GM12878 (cell line): ENCODE results near the gene COMMD7. TPM values are rescaled to one million over a fixed set of nuclear protein-coding genes. Genes with fewer than 3 reads are reported as not detected.

ENCODE experiments used
- ATAC-seq: fragments of 200-7000 bp; cut with Tn5 transposase; 3 replicates; pipeline ENCODE4 v1.9.1; 2020; ENCODE audit warnings: mild to moderate bottlenecking, moderate library complexity
- BruUV-seq: library from RNA; stranded (reverse); fragments of 400-500 nt; replicated peaks from 2 replicates; lab custom pipeline; 2021; lab: Mats Ljungman, UMichigan
- CTCF ChIA-PET: fragments of 300-600 bp; sonication (Branson Sonifier 250); formaldehyde crosslinking; extraction: SDS; loops from one replicate; lab custom pipeline; 2021; ENCODE audit warnings: inconsistent platforms; lab: Yijun Ruan, JAX
- POLR2A ChIA-PET: fragments of 350-600 bp; formaldehyde crosslinking; extraction: SDS; loops from one replicate; lab custom pipeline; 2021; ENCODE audit warnings: inconsistent platforms; lab: Charles Lee
- RAD21 ChIA-PET: fragments of 300-600 bp; sonication (Branson Sonifier 250); formaldehyde crosslinking; loops from one replicate; lab custom pipeline; 2023; ENCODE audit warnings: antibody characterized with exemption; ENCODE audit not compliant: unreplicated experiment; lab: Charles Lee
- SMC1A ChIA-PET: fragments of 300-600 bp; sonication (Branson Sonifier 250); formaldehyde crosslinking; loops from one replicate; lab custom pipeline; 2023; ENCODE audit not compliant: unreplicated experiment, uncharacterized antibody; lab: Charles Lee
- DNase-seq: peaks from one replicate; pipeline ENCODE4 v3.0.0-alpha.2; 2011; ENCODE audit warnings: low read depth, low spot score
- FAIRE-seq: peaks from 3 replicates; lab custom pipeline; 2011; peaks lifted over from hg19 to GRCh38; lab: Jason Lieb, UNC
- H2AFZ ChIP-seq: 2 replicates; pipeline ENCODE4 v1.6.0; 2011; ENCODE audit warnings: low read depth, low read length, control low read depth; ENCODE audit not compliant: control insufficient read depth
- H3K27ac ChIP-seq: 2 replicates; pipeline ENCODE4 v1.5.1; 2011; ENCODE audit warnings: control low read depth; ENCODE audit not compliant: control insufficient read depth, insufficient read depth
- H3K27me3 ChIP-seq, 2 experiments: replicated peaks in 1 of 2; 2 replicates each; pipeline versions ENCODE4 v1.6.0 to v1.6.1; 2011; ENCODE audit warnings: low read length in 1 of 2; ENCODE audit not compliant: control insufficient read depth in 2 of 2, insufficient read depth in 2 of 2
- H3K36me3 ChIP-seq, 2 experiments: 2 replicates each; pipeline ENCODE4 v1.5.1; 2011; ENCODE audit warnings: low read length in 1 of 2; ENCODE audit not compliant: control insufficient read depth in 2 of 2, insufficient read depth in 2 of 2
- H3K4me1 ChIP-seq: 2 replicates; pipeline ENCODE4 v1.6.1; 2011; ENCODE audit warnings: mild to moderate bottlenecking, low read length, moderate library complexity, mixed read lengths; ENCODE audit not compliant: control insufficient read depth, insufficient read depth
- H3K4me2 ChIP-seq: 2 replicates; pipeline ENCODE4 v1.6.0; 2011; ENCODE audit warnings: control low read depth; ENCODE audit not compliant: control insufficient read depth, insufficient read depth
- H3K4me3 ChIP-seq: fragments of 200-600 bp; sonication (generic); 2 replicates; pipeline ENCODE4 v1.5.1; 2016
- H3K79me2 ChIP-seq: 2 replicates; pipeline ENCODE4 v1.6.0; 2011; ENCODE audit warnings: low read length; ENCODE audit not compliant: control insufficient read depth, insufficient read depth
- H3K9ac ChIP-seq: 2 replicates; pipeline ENCODE4 v1.8.0; 2011; ENCODE audit warnings: low read length, control low read depth, mixed read lengths; ENCODE audit not compliant: control insufficient read depth, insufficient read depth
- H3K9me3 ChIP-seq: replicated peaks from 3 replicates; pipeline ENCODE4 v1.5.1; 2011; ENCODE audit warnings: mild to moderate bottlenecking, low read length; ENCODE audit not compliant: control insufficient read depth, insufficient read depth
- H4K20me1 ChIP-seq: 2 replicates; pipeline ENCODE4 v1.6.0; 2011; ENCODE audit not compliant: control insufficient read depth, insufficient read depth
- RCOR1 ChIP-seq: conservative IDR thresholded peaks from 2 replicates; pipeline ENCODE4 v1.6.1; 2012; ENCODE audit warnings: low read depth, low read length, improper control_type of control experiment
- WRNIP1 ChIP-seq: IDR thresholded peaks from 2 replicates; pipeline ENCODE4 v1.6.1; 2011; ENCODE audit warnings: low read depth, low read length, improper control_type of control experiment, borderline replicate concordance
- WGBS: methylation state at CpG from one replicate; pipeline ENCODE4 v1.1.6; 2016; ENCODE audit warnings: low lambda C conversion rate; ENCODE audit not compliant: insufficient replicate concordance, insufficient coverage; ENCODE audit errors: missing lambda C conversion rate; 5-methylcytosine and 5-hydroxymethylcytosine counted together
- in situ Hi-C: fragments of 300-500 bp; cut with MboI; formaldehyde crosslinking; loops from 9 replicates; pipeline ENCODE4 v1.14.3; 2018; ENCODE audit warnings: mixed read lengths
- intact Hi-C: fragments of 100-400 bp; cut with micrococcal nuclease; formaldehyde crosslinking; loops from one replicate; pipeline ENCODE4 v1.14.2; 2022; ENCODE audit not compliant: unreplicated experiment
- polyA plus RNA-seq, 11 experiments: library from polyadenylated mRNA; depleted of rRNA in 4 of 11; unstranded in 6 of 11; stranded (reverse) in 5 of 11; fragments of >200 nt; fragmentation: Nextera tagmentation in 4 of 11; fragmentation: Illumina TruSeq in 1 of 11; extraction: Ambion mirVana in 4 of 11; extraction: Trizol in 1 of 11; gene quantifications; 1 replicate in 1 of 11; 2 replicates in 10 of 11; pipeline versions ENCODE4 v1.2.1 to v1.2.3, GENCODE V29; 2011 to 2016; ENCODE audit warnings: inconsistent platforms in 2 of 11, missing spikeins in 2 of 11, low read depth in 1 of 11
- total RNA-seq, 4 experiments: library from RNA; depleted of rRNA in 3 of 4; stranded (reverse); fragments of >200 nt in 3 of 4; fragmentation: Illumina TruSeq in 1 of 4; extraction: Trizol in 1 of 4; gene quantifications; 2 replicates each; pipeline versions ENCODE4 v1.2.1 to v1.2.3, GENCODE V29; 2013 to 2021
- TF ChIP-seq, protein P1 (sequence below): IDR thresholded peaks from 2 replicates; pipeline ENCODE4 v1.6.1; 2012; ENCODE audit warnings: low read length, inconsistent platforms
- TF ChIP-seq, protein P2 (sequence below): IDR thresholded peaks from 2 replicates; pipeline ENCODE4 v1.6.1; 2011; ENCODE audit warnings: borderline replicate concordance, low read depth, mild to moderate bottlenecking, moderate library complexity, low read length; ENCODE audit not compliant: insufficient read depth, poor library complexity, severe bottlenecking
- TF ChIP-seq, protein P3 (sequence below): IDR thresholded peaks from 2 replicates; pipeline ENCODE4 v1.6.1; 2011; ENCODE audit warnings: borderline replicate concordance, low read depth, mild to moderate bottlenecking, moderate library complexity, mixed read lengths, low read length; ENCODE audit not compliant: insufficient read depth; ENCODE audit errors: extremely low read length

Gene COMMD7
- total and polyA plus RNA-seq, 10 of the 15 experiments (the other 5 are each of a cell fraction or from before 2014, with no cell fraction given): 9.1 to 61.0 (median 27.7) TPM

DNA sequence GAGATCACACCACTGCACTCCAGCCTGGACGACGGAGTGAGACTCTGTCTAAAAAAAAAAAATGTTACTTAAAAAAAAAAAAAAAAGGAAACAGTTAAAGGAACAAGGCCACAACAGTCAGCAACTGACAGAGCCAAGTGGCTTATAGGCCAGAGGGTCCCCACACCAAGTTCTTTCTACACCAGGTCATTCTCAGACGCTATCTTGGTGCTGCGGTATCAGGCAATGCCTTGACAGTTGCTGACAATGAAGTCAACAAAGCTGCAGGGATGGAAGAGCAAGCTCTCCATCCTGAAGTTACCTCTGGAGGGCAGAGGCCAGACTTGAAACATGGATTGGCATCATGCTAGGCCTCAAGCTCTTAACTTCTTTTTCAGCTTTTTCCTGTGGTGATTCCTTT lies 31.9 kb downstream of the COMMD7 start:
- DNase-seq (no peak), ATAC-seq (no peak), FAIRE-seq (no peak)
- ChIA-PET RAD21 (interaction anchor here (0.7 kb wide), 1 partner anchor 38 kb away, joined by 6 read pairs; the partner anchor contains the start of gene C20orf203), POLR2A (no interaction called here), SMC1A (no interaction called here), CTCF (interaction anchor here (0.6 kb wide), 1 partner anchor 83 kb away, joined by 3 read pairs; no protein-coding TSS in a partner anchor)
- Histone ChIP-seq H3K79me2 (no peaks in the 10 kb centered on the region), H2AFZ (no peak overlapping the region), H3K4me3 (no peak overlapping the region), H3K9ac (no peak overlapping the region), H3K4me2 (no peak overlapping the region), H3K27ac (no peak overlapping the region), H3K4me1 (no peaks in the 10 kb centered on the region), H3K27me3 (no peaks in the 10 kb centered on the region), H3K36me3 (peaks cover 0 to 1% of the 10 kb centered on the region in 2 experiments; a peak in 2 of 4 replicates), H3K9me3 (no peaks in the 10 kb centered on the region), H4K20me1 (no peaks in the 10 kb centered on the region)
- TF ChIP-seq, protein P1, sequence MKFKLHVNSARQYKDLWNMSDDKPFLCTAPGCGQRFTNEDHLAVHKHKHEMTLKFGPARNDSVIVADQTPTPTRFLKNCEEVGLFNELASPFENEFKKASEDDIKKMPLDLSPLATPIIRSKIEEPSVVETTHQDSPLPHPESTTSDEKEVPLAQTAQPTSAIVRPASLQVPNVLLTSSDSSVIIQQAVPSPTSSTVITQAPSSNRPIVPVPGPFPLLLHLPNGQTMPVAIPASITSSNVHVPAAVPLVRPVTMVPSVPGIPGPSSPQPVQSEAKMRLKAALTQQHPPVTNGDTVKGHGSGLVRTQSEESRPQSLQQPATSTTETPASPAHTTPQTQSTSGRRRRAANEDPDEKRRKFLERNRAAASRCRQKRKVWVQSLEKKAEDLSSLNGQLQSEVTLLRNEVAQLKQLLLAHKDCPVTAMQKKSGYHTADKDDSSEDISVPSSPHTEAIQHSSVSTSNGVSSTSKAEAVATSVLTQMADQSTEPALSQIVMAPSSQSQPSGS: no peak
- TF ChIP-seq, protein P2, sequence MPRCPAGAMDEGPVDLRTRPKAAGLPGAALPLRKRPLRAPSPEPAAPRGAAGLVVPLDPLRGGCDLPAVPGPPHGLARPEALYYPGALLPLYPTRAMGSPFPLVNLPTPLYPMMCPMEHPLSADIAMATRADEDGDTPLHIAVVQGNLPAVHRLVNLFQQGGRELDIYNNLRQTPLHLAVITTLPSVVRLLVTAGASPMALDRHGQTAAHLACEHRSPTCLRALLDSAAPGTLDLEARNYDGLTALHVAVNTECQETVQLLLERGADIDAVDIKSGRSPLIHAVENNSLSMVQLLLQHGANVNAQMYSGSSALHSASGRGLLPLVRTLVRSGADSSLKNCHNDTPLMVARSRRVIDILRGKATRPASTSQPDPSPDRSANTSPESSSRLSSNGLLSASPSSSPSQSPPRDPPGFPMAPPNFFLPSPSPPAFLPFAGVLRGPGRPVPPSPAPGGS: no peak
- TF ChIP-seq WRNIP1: no peak
- TF ChIP-seq, protein P3, sequence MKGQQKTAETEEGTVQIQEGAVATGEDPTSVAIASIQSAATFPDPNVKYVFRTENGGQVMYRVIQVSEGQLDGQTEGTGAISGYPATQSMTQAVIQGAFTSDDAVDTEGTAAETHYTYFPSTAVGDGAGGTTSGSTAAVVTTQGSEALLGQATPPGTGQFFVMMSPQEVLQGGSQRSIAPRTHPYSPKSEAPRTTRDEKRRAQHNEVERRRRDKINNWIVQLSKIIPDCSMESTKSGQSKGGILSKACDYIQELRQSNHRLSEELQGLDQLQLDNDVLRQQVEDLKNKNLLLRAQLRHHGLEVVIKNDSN: no peak
- no peak for TF ChIP-seq RCOR1
- in situ Hi-C loops: no loop called here
- intact Hi-C loops: no loop called here
- WGBS: 100% methylated on average over 2 of the region's 4 CpGs
- no TSS peak for BruUV-seq
